KOPT-K1 (cell line): ENCODE measurements around the gene CACNA1C.

Experiments used
- H3K27ac ChIP-seq: fragments of 200-600 bp; sonication (generic); 2 replicates; pipeline ENCODE4 v1.5.1; 2016; ENCODE audit warnings: antibody characterized with exemption, mild to moderate bottlenecking, low read depth, low read length; ENCODE audit not compliant: poor library complexity, severe bottlenecking
- H3K36me3 ChIP-seq: fragments of 200-600 bp; sonication (generic); 2 replicates; pipeline ENCODE4 v1.5.1; 2017; ENCODE audit warnings: antibody characterized with exemption, mild to moderate bottlenecking, low read length, moderate library complexity; ENCODE audit not compliant: insufficient read depth
- H3K9me3 ChIP-seq: fragments of 200-600 bp; sonication (generic); 2 replicates; pipeline ENCODE4 v1.5.1; 2017; ENCODE audit warnings: antibody characterized with exemption, low read length, mild to moderate bottlenecking; ENCODE audit not compliant: insufficient read depth, poor library complexity, severe bottlenecking

Gene CACNA1C

GRCh38 chr12:2390133-2390532 is 337.3 kb downstream of the CACNA1C start:
- H3K36me3 ChIP-seq: no peaks in the 10 kb centered on the region
- H3K9me3 ChIP-seq: no peaks in the 10 kb centered on the region
- no peak overlapping the region for H3K27ac ChIP-seq

GRCh38 chr12:2390850-2391390 is 338.1 kb downstream of the CACNA1C start:
- H3K27ac ChIP-seq: no peak overlapping the region
- no peaks in the 10 kb centered on the region for H3K36me3 ChIP-seq
- no peaks in the 10 kb centered on the region for H3K9me3 ChIP-seq

- Histone ChIP-seq H3K27ac (no peak overlapping the region), H3K9me3 (no peaks in the 10 kb centered on the region), H3K36me3 (no peaks in the 10 kb centered on the region)
Measured at GRCh38 chr12:2391740-2392331, 339.0 kb downstream of the CACNA1C start.

GRCh38 chr12:2393016-2393415 is 340.2 kb downstream of the CACNA1C start:
- no peaks in the 10 kb centered on the region for H3K9me3 ChIP-seq
- no peak overlapping the region for H3K27ac ChIP-seq
- H3K36me3 ChIP-seq: no peaks in the 10 kb centered on the region

- Histone ChIP-seq H3K36me3 (no peaks in the 10 kb centered on the region), H3K9me3 (no peaks in the 10 kb centered on the region), H3K27ac (no peak overlapping the region)
Measured at GRCh38 chr12:2393996-2394395, 341.2 kb downstream of the CACNA1C start.

GRCh38 chr12:2395354-2395977 is 342.7 kb downstream of the CACNA1C start:
- Histone ChIP-seq H3K9me3 (no peaks in the 10 kb centered on the region), H3K36me3 (no peaks in the 10 kb centered on the region), H3K27ac (no peak overlapping the region)

- Histone ChIP-seq H3K9me3 (no peaks in the 10 kb centered on the region), H3K36me3 (no peaks in the 10 kb centered on the region), H3K27ac (no peak overlapping the region)
Measured at GRCh38 chr12:2396448-2396871, 343.7 kb downstream of the CACNA1C start.

GRCh38 chr12:2397356-2398045 is 344.7 kb downstream of the CACNA1C start:
- H3K36me3 ChIP-seq: no peaks in the 10 kb centered on the region

GRCh38 chr12:2401040-2401439 is 348.3 kb downstream of the CACNA1C start:
- Histone ChIP-seq H3K9me3 (no peaks in the 10 kb centered on the region), H3K27ac (no peak overlapping the region), H3K36me3 (no peaks in the 10 kb centered on the region)

More at GRCh38 chr12:2397356-2398045, 344.7 kb downstream of the CACNA1C start:
- H3K27ac ChIP-seq: no peak overlapping the region
- H3K9me3 ChIP-seq: no peaks in the 10 kb centered on the region

- Histone ChIP-seq H3K27ac (no peak overlapping the region), H3K36me3 (no peaks in the 10 kb centered on the region), H3K9me3 (no peaks in the 10 kb centered on the region)
Measured at GRCh38 chr12:2402073-2402579, 349.3 kb downstream of the CACNA1C start.

- Histone ChIP-seq H3K9me3 (no peaks in the 10 kb centered on the region), H3K36me3 (no peaks in the 10 kb centered on the region), H3K27ac (no peak overlapping the region)
Measured at GRCh38 chr12:2403221-2403976, 350.6 kb downstream of the CACNA1C start.

- Histone ChIP-seq H3K27ac (no peak overlapping the region), H3K36me3 (no peaks in the 10 kb centered on the region), H3K9me3 (no peaks in the 10 kb centered on the region)
Measured at GRCh38 chr12:2405039-2405438, 352.3 kb downstream of the CACNA1C start.

GRCh38 chr12:2406903-2407302 is 354.1 kb downstream of the CACNA1C start:
- no peak overlapping the region for H3K27ac ChIP-seq
- no peaks in the 10 kb centered on the region for H3K9me3 ChIP-seq
- H3K36me3 ChIP-seq: no peaks in the 10 kb centered on the region

GRCh38 chr12:2408262-2408661 is 355.5 kb downstream of the CACNA1C start:
- Histone ChIP-seq H3K9me3 (no peaks in the 10 kb centered on the region), H3K36me3 (no peaks in the 10 kb centered on the region), H3K27ac (no peak overlapping the region)
